Ovary (tissue), 3 donors: Measurements from ENCODE around the gene PRPSAP1.
"Not testable (repeated sequence)": the region's sequence is repeated elsewhere in the genome, so short reads cannot be mapped to it uniquely, and the experiment has no call there.

Experiments used
- POLR2A ChIP-seq: fragments of 450-650 bp; IDR thresholded peaks from one replicate; pipeline ENCODE4 v1.6.1; 2017; ENCODE audit warnings: antibody characterized with exemption, mild to moderate bottlenecking, moderate library complexity
- TF ChIP-seq, protein P1 (sequence below), 3 donors: fragments of 450-650 bp in 2 of 3; fragments of 200-600 bp in 1 of 3; IDR thresholded peaks; one replicate each; pipeline versions ENCODE4 v1.5.1 to v1.8.0; 2016 to 2022; ENCODE audit warnings: antibody characterized with exemption in 3 of 3, mild to moderate bottlenecking in 1 of 3
- donor health status: DM: no; HTN: no; CAD: no.

- TF ChIP-seq, protein P1, sequence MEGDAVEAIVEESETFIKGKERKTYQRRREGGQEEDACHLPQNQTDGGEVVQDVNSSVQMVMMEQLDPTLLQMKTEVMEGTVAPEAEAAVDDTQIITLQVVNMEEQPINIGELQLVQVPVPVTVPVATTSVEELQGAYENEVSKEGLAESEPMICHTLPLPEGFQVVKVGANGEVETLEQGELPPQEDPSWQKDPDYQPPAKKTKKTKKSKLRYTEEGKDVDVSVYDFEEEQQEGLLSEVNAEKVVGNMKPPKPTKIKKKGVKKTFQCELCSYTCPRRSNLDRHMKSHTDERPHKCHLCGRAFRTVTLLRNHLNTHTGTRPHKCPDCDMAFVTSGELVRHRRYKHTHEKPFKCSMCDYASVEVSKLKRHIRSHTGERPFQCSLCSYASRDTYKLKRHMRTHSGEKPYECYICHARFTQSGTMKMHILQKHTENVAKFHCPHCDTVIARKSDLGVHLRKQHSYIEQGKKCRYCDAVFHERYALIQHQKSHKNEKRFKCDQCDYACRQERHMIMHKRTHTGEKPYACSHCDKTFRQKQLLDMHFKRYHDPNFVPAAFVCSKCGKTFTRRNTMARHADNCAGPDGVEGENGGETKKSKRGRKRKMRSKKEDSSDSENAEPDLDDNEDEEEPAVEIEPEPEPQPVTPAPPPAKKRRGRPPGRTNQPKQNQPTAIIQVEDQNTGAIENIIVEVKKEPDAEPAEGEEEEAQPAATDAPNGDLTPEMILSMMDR (IDR thresholded peaks at IDR 0.05) = not testable (repeated sequence)
- not testable (repeated sequence) for TF ChIP-seq POLR2A
Observed at GRCh38 chr17:76359776-76360175, 6.1 kb upstream of the PRPSAP1 start.
